GM18951 (cell line): Measurements from ENCODE around the gene ZNRF2.
A peak's percentile ranks its signal among the peaks of the same experiment; 100 is the strongest.

Experiments used
- POLR2A ChIP-seq: IDR thresholded peaks from 4 replicates; pipeline ENCODE4 v1.6.1; 2011; ENCODE audit warnings: mild to moderate bottlenecking; ENCODE audit not compliant: insufficient read length, insufficient read depth; ENCODE audit errors: extremely low read depth
- in situ Hi-C: fragments of 300-500 bp; cut with MboI; formaldehyde crosslinking; loops from one replicate; pipeline ENCODE4 v1.12.0; 2022; ENCODE audit warnings: low sequenced_read_pairs, mixed read lengths, inconsistent platforms; ENCODE audit not compliant: unreplicated experiment

Gene ZNRF2

GRCh38 chr7:30284298-30285066 lies at the start of gene ZNRF2:
TSS of gene ZNRF2 (plus strand) at chr7:30284597. CDS start at chr7:30285358, 761 bp downstream.
- in situ Hi-C loops: no loop called here
- peak; percentile 60 for TF ChIP-seq POLR2A

DNA sequence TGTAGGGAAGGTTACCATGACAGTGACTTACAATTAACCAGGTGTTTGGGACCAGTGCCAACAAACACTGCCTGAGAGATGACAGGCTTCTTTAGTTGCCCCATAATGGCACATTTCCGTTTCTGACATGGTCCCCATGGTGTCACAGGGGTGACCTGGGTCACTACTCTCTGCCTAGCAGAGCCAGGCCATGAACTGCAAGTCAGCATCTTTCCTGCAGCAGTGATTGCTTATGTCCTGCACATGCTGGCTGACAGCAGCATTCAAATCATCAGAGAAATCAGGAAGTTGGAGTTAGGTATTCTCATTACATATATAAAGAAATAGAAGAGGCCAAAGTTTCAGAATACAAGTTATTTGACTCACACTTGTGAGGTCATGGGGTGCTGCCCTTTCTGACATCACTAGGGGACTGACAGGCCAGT lies 47.1 kb upstream of the ZNRF2 start:
- in situ Hi-C loops: no loop called here

DNA sequence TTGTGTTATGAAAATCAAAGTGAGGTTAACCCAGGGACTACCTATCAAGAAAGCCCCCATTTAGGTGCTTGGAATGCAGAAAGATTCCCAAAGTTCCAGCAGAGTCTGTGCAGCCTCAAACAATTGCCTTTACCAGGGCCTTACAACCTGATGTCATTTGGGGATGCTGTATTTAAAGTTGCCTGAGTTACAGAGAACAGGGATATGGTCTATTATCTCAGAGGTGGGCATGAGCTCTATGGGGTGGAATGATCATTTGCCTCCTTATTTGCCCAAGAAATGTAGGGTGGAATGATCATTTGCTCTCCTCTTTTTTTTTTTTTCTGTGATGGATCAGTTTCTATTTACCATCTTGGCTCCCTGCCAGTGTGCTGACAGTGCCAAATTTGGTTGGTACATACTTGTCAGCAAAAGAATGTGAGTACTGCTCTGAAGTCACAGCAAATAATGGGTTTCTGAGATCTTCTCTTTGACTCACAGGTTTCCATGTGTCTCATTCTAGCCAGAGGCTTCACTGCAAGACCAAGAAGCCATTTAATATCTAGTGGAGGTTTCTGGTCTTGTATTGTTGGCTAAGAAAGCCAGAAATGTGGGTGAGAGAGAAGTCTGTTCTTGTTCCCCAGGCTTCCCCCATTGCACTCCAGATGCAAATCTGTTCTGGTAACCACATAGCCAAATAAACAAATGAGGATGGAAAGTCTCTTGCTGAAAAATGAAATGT lies 45.5 kb upstream of the ZNRF2 start:
- in situ Hi-C loops: no loop called here
- TF ChIP-seq POLR2A: no peak

More for the DNA sequence above, 47.1 kb upstream of the ZNRF2 start:
- no peak for TF ChIP-seq POLR2A

- TF ChIP-seq POLR2A: no peak
- in situ Hi-C loops: no loop called here
Observed at GRCh38 chr7:30240106-30240800, 44.1 kb upstream of the ZNRF2 start.

GRCh38 chr7:30241767-30242166 lies 42.6 kb upstream of the ZNRF2 start:
- TF ChIP-seq POLR2A: no peak
- in situ Hi-C loops: no loop called here

GRCh38 chr7:30244340-30244739 lies 40.1 kb upstream of the ZNRF2 start:
- TF ChIP-seq POLR2A: no peak
- in situ Hi-C loops: no loop called here

DNA sequence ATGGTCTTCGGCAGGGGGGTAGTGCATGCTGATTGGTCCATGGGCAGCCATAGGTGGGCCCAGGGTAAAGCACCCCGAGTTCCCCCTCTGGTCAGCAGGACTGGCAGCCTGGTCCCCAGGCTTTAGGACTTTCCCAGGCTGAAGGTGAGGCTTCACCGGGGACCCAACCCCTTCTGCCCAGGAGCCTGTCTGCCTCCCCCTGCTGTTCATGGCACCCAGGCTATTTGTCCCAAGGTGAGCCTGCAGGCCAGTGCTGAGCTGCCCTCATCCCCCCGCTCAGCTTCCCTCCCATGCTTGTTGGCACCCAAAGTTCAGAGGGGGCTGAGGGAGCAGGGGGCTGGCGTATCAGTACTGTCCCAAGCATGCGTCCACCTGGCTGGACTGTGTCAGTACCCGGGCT lies 38.5 kb upstream of the ZNRF2 start:
- no peak for TF ChIP-seq POLR2A
- in situ Hi-C loops: no loop called here

GRCh38 chr7:30246392-30246791 lies 38.0 kb upstream of the ZNRF2 start:
- no peak for TF ChIP-seq POLR2A
- in situ Hi-C loops: no loop called here

DNA sequence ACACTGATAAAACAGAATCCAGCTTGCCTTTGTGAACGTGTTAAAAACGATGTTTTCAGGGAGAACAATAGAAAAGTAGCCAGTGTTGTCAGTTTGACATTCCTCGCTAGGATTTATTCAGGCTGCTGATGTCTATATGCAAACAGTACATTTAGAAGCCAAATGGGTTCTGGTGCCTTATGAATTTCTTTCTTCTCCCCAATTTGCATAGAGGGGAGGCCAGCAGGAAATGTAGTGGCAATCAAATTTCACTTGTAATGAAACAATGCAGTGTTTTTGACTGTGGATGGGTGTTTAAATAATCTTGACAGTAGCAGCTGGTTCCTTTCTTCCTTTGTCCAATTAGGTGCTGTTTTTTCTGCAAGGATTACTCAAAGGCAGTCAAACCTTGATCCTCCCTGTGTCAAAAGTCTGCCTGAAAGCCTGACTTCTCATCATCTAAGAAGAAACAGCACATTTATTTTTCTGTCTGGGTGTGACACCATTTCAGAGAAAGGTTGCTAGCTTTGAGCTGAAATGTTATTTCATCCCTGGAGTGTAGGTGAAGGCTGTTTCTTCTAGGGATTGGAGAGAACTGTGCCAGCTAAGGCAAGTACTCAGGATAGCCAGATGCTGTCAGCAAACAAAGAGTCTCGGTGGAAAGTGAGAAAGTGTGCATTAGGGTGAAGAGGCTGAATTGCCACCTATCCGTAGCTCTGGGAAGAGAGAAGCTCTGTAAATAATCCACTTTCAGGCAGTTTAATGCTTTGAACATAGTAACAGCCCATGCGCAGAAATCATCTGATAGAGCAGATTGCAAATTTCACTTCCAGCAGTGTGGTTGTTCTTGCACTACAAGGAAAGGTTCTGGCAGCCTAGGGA lies 36.6 kb upstream of the ZNRF2 start:
- in situ Hi-C loops: no loop called here
- TF ChIP-seq POLR2A: no peak

GRCh38 chr7:30249316-30249715 lies 35.1 kb upstream of the ZNRF2 start:
- TF ChIP-seq POLR2A: no peak
- in situ Hi-C loops: no loop called here

GRCh38 chr7:30249986-30250774 lies 34.2 kb upstream of the ZNRF2 start:
- no peak for TF ChIP-seq POLR2A
- in situ Hi-C loops: loop anchor here (25.0 kb wide), 1 partner anchor 312 kb away; no protein-coding TSS in a partner anchor
